ACC112 (cell line): ENCODE measurements around the gene TRIO.

Source experiments
- H2AFZ ChIP-seq: fragments of 200-600 bp; sonication (generic); one replicate; pipeline ENCODE4 v1.6.0; 2017; ENCODE audit warnings: antibody characterized with exemption, low read length; ENCODE audit not compliant: unreplicated experiment
- H3K27ac ChIP-seq: fragments of 200-600 bp; sonication (generic); 2 replicates; pipeline ENCODE4 v1.5.1; 2014; ENCODE audit warnings: low read depth, mild to moderate bottlenecking, antibody characterized with exemption, low read length, moderate library complexity
- H3K27me3 ChIP-seq: fragments of 200-600 bp; sonication (generic); 2 replicates; pipeline ENCODE4 v1.6.1; 2014; ENCODE audit warnings: mild to moderate bottlenecking, antibody characterized with exemption, low read length, moderate library complexity, mixed read lengths; ENCODE audit not compliant: insufficient read depth
- H3K36me3 ChIP-seq: fragments of 200-600 bp; sonication (generic); 2 replicates; pipeline ENCODE4 v1.6.1; 2016; ENCODE audit warnings: mild to moderate bottlenecking, antibody characterized with exemption, low read length, moderate library complexity, mixed read lengths; ENCODE audit not compliant: insufficient read depth
- H3K4me1 ChIP-seq: fragments of 200-600 bp; sonication (generic); one replicate; pipeline ENCODE4 v1.6.1; 2016; ENCODE audit warnings: low read length, mixed read lengths; ENCODE audit not compliant: insufficient read depth, unreplicated experiment, control insufficient read depth
- H3K4me3 ChIP-seq: fragments of 200-600 bp; sonication (generic); 2 replicates; pipeline ENCODE4 v1.5.1; 2014; ENCODE audit warnings: mild to moderate bottlenecking, low read depth, low read length
- H3K79me2 ChIP-seq: fragments of 200-600 bp; sonication (generic); one replicate; pipeline ENCODE4 v1.6.0; 2016; ENCODE audit warnings: low read length; ENCODE audit not compliant: control insufficient read depth, unreplicated experiment, insufficient read depth

The TRIO gene

GRCh38 chr5:14326035-14326903 lies 183.1 kb downstream of the TRIO start:
- Histone ChIP-seq H3K36me3 (peaks cover 19% of the 10 kb centered on the region), H3K4me1 (no peaks in the 10 kb centered on the region), H3K79me2 (peaks cover 50% of the 10 kb centered on the region), H3K27ac (no peak overlapping the region), H3K27me3 (no peaks in the 10 kb centered on the region), H3K4me3 (no peak overlapping the region), H2AFZ (no peak overlapping the region)

DNA sequence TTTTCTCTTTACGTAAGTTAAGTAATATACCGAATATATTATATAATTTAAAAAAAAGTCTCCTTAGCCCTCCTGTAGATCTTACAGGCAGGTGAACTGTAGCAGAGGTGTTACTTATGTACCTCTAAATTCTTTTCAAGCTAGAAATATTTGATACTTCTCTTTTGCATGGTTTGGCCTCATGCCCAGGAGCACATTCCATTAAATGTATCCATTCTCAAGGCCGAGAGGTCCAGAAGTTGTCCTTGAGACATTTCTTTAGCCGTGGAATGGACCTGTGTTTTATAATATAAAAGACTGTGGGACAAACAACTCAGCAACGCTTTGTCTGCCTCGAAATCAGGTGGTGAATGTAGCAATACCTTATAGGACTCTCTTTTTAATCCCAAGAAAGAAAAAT lies 184.5 kb downstream of the TRIO start:
- Histone ChIP-seq H3K4me3 (no peak overlapping the region), H3K36me3 (peaks cover 14% of the 10 kb centered on the region), H3K79me2 (peaks cover 45% of the 10 kb centered on the region), H3K4me1 (no peaks in the 10 kb centered on the region), H2AFZ (no peak overlapping the region), H3K27ac (no peak overlapping the region), H3K27me3 (no peaks in the 10 kb centered on the region)

GRCh38 chr5:14328144-14328543 lies 185.0 kb downstream of the TRIO start:
- Histone ChIP-seq H3K4me3 (no peak overlapping the region), H3K27me3 (no peaks in the 10 kb centered on the region), H3K36me3 (peaks cover 14% of the 10 kb centered on the region), H2AFZ (no peak overlapping the region), H3K4me1 (no peaks in the 10 kb centered on the region), H3K27ac (no peak overlapping the region), H3K79me2 (peaks cover 41% of the 10 kb centered on the region)

- H3K4me1 ChIP-seq: no peaks in the 10 kb centered on the region
- H2AFZ ChIP-seq: no peak overlapping the region
- H3K27me3 ChIP-seq: no peaks in the 10 kb centered on the region
- H3K4me3 ChIP-seq: no peak overlapping the region
- H3K36me3 ChIP-seq: peaks cover 10% of the 10 kb centered on the region
- H3K79me2 ChIP-seq: peaks cover 39% of the 10 kb centered on the region
- H3K27ac ChIP-seq: no peak overlapping the region
These were observed 187.1 kb downstream of the TRIO start for GRCh38 chr5:14330291-14330690.

- peaks cover 10% of the 10 kb centered on the region for H3K36me3 ChIP-seq
- H3K27me3 ChIP-seq: no peaks in the 10 kb centered on the region
- H3K4me1 ChIP-seq: no peaks in the 10 kb centered on the region
- H2AFZ ChIP-seq: no peak overlapping the region
- peaks cover 36% of the 10 kb centered on the region for H3K79me2 ChIP-seq
- no peak overlapping the region for H3K27ac ChIP-seq
- no peak overlapping the region for H3K4me3 ChIP-seq
These were observed 187.7 kb downstream of the TRIO start for GRCh38 chr5:14330729-14331385.

GRCh38 chr5:14331386-14331781 lies 188.2 kb downstream of the TRIO start:
- H3K4me3 ChIP-seq: no peak overlapping the region
- no peak overlapping the region for H3K27ac ChIP-seq
- peaks cover 38% of the 10 kb centered on the region for H3K79me2 ChIP-seq
- peaks cover 14% of the 10 kb centered on the region for H3K36me3 ChIP-seq
- no peaks in the 10 kb centered on the region for H3K27me3 ChIP-seq
- H2AFZ ChIP-seq: no peak overlapping the region
- H3K4me1 ChIP-seq: no peaks in the 10 kb centered on the region

GRCh38 chr5:14332038-14332631 lies 189.0 kb downstream of the TRIO start:
- H3K4me3 ChIP-seq: no peak overlapping the region
- H2AFZ ChIP-seq: no peak overlapping the region
- peaks cover 39% of the 10 kb centered on the region for H3K79me2 ChIP-seq
- H3K36me3 ChIP-seq: peaks cover 22% of the 10 kb centered on the region
- no peak overlapping the region for H3K27ac ChIP-seq
- no peaks in the 10 kb centered on the region for H3K4me1 ChIP-seq
- no peaks in the 10 kb centered on the region for H3K27me3 ChIP-seq

DNA sequence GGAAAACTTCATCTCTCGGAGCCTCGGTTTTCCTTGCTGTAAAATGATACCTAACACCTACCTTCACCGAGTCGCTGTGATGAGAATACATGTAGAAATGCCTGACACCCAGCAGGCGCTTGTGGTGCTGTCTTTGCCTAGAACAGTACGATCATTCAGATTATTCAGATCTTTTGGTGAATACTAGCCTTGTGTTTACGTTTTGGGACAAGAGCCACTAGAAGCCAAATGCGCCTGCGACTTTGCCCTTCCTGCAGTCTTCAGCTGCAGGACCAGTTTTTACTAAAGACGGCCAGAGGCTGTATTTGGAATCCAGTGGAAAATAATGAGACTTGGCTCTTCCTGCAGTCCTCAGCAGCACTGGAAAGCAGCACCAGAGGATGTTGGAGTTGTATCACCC lies 189.6 kb downstream of the TRIO start:
- no peaks in the 10 kb centered on the region for H3K27me3 ChIP-seq
- H3K27ac ChIP-seq: no peak overlapping the region
- H3K4me1 ChIP-seq: no peaks in the 10 kb centered on the region
- H2AFZ ChIP-seq: no peak overlapping the region
- no peak overlapping the region for H3K4me3 ChIP-seq
- peaks cover 37% of the 10 kb centered on the region for H3K79me2 ChIP-seq
- H3K36me3 ChIP-seq: peaks cover 25% of the 10 kb centered on the region

DNA sequence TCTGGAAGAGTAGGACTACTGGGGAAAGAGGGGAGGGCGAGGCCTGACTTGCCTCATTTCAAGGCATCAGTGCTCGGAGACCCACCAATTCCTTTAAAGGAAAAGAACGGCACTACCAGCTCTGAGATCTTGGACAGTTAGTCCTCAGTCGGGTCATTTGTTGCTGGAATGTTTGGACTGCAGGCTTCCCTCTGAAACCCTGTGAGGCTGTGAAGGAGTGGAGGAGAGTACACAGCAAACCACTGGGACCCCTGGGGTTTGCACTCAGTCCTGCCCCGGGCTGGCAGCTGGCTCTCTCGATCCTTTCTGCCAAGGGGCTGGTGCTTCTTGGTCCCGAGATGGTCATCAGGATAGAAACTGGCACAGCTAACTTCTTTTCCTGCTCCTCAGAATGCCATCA lies 194.5 kb downstream of the TRIO start:
- no peaks in the 10 kb centered on the region for H3K27me3 ChIP-seq
- peaks cover 11% of the 10 kb centered on the region for H3K4me1 ChIP-seq
- peaks cover 31% of the 10 kb centered on the region for H3K79me2 ChIP-seq

DNA sequence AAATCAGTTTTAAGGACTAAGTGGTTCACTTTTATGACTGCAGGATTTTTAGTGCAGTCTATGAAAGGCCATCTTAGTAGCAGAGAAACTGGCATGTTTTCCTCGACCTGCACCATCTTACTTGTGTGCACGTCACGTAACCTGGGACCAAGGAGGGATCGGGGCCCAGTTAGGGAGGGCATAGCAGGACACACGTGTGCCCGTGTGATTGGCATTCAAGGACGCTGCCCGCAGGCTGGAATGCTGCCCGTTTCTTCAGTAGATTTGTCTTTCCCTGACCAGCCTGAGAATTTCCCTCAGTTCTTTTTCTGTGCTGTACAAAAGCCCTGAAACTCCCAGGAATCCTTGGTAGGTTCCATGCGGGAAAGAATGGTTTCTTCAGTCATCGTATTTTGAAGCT lies 196.3 kb downstream of the TRIO start:
- peaks cover 12% of the 10 kb centered on the region for H3K4me1 ChIP-seq
- H3K27me3 ChIP-seq: no peaks in the 10 kb centered on the region

More for the DNA sequence above, 194.5 kb downstream of the TRIO start:
- no peak overlapping the region for H3K27ac ChIP-seq
- peaks cover 18% of the 10 kb centered on the region; the same call in 1 of the 2 replicates for H3K36me3 ChIP-seq
- no peak overlapping the region for H2AFZ ChIP-seq
- H3K4me3 ChIP-seq: no peak overlapping the region

More for the DNA sequence above, 196.3 kb downstream of the TRIO start:
- H3K4me3 ChIP-seq: no peak overlapping the region
- no peak overlapping the region for H2AFZ ChIP-seq
- H3K36me3 ChIP-seq: peaks cover 31% of the 10 kb centered on the region
- no peak overlapping the region for H3K27ac ChIP-seq
- H3K79me2 ChIP-seq: peaks cover 32% of the 10 kb centered on the region
